ENCODE measurements around the gene ECHDC1. TPM values are rescaled to one million over a fixed set of nuclear protein-coding genes. Genes with fewer than 3 reads are reported as not detected.
"Not testable (repeated sequence)": the region's sequence is repeated elsewhere in the genome, so short reads cannot be mapped to it uniquely, and the experiment has no call there.

ECHDC1 gene
- total and polyA plus RNA-seq, 2 of the 4 experiments (the other 2 are of a cell fraction), result 33.1 to 40.3 TPM

GRCh38 chr6:127331256-127331655 lies 12.2 kb downstream of the ECHDC1 start:
- no CpG with 5 or more reads among the region's 3 CpGs for WGBS, 2 experiments (ENCODE audit: extremely low coverage in 2 of 2, insufficient read length in 1 of 2)
- H3K79me1 ChIP-seq (ENCODE audit: low read depth in 1 of 2, low read length in 2 of 2), result peaks cover 8 to 35% of the 10 kb centered on the region in 2 experiments
- DNase-seq; H3K14ac ChIP-seq (replicated peaks; ENCODE audit: low read depth, low read length); H2BK15ac ChIP-seq (ENCODE audit: low read depth, low read length); H3K27me3 ChIP-seq (ENCODE audit: control insufficient read depth, insufficient read depth, low read length); H2BK20ac ChIP-seq (ENCODE audit: low read depth, low read length); H4K91ac ChIP-seq (ENCODE audit: insufficient read depth, low read depth, low read length); H3K9ac ChIP-seq (ENCODE audit: low read depth, low read length); H3K23ac ChIP-seq (ENCODE audit: low read depth, low read length); dilution Hi-C loops (cut with HindIII; ENCODE audit: low sequenced_read_pairs, unreplicated experiment); H3K27ac ChIP-seq (ENCODE audit: insufficient read depth, low read length); H3K56ac ChIP-seq (ENCODE audit: extremely low read depth, insufficient read depth, low read length); H3K18ac ChIP-seq (ENCODE audit: low read depth, low read length); H3K9me1 ChIP-seq (ENCODE audit: insufficient read depth, low read length); H2BK120ac ChIP-seq (ENCODE audit: low read depth, low read length); H4K5ac ChIP-seq (ENCODE audit: low read depth, low read length); H2AFZ ChIP-seq (replicated peaks; ENCODE audit: low read length, poor library complexity); BruUV-seq (replicated peaks); in situ Hi-C loops (cut with MboI; ENCODE audit: low sequenced_read_pairs); H3K4ac ChIP-seq (ENCODE audit: low read depth, low read length); H2AK9ac ChIP-seq (replicated peaks; ENCODE audit: low read depth, low read length, poor library complexity); H3K9me3 ChIP-seq (ENCODE audit: control insufficient read depth, insufficient read depth, low read length); H3K4me1 ChIP-seq (ENCODE audit: control insufficient read depth, insufficient read depth, low read length); H2AK5ac ChIP-seq (ENCODE audit: low read depth, low read length); POLR2A ChIA-PET (ENCODE audit: unreplicated experiment); H4K8ac ChIP-seq (ENCODE audit: low read depth in 2 of 2, low read length in 2 of 2); H3K36me3 ChIP-seq (ENCODE audit: control insufficient read depth, insufficient read depth, low read length); H3K4me3 ChIP-seq (ENCODE audit: insufficient read depth, low read depth, low read length); ATAC-seq (ENCODE audit: low read depth); H3K4me2 ChIP-seq (ENCODE audit: low read depth, low read length); intact Hi-C loops (cut with micrococcal nuclease): not testable (repeated sequence)
- H4K20me1 ChIP-seq (ENCODE audit: insufficient read depth, low read length), result peaks cover 15% of the 10 kb centered on the region
- peak overlapping the region; percentile 26 for H2BK5ac ChIP-seq (ENCODE audit: low read depth, low read length, poor library complexity, severe bottlenecking)
- CTCF ChIA-PET, result interaction anchor here (1.3 to 1.6 kb wide), 2 partner anchors 133 to 185 kb away, joined by 3 to 5 read pairs; no protein-coding TSS in a partner anchor

Measured in IMR-90 (cell line).